ENCODE measurements around the gene AMMECR1.

DNA sequence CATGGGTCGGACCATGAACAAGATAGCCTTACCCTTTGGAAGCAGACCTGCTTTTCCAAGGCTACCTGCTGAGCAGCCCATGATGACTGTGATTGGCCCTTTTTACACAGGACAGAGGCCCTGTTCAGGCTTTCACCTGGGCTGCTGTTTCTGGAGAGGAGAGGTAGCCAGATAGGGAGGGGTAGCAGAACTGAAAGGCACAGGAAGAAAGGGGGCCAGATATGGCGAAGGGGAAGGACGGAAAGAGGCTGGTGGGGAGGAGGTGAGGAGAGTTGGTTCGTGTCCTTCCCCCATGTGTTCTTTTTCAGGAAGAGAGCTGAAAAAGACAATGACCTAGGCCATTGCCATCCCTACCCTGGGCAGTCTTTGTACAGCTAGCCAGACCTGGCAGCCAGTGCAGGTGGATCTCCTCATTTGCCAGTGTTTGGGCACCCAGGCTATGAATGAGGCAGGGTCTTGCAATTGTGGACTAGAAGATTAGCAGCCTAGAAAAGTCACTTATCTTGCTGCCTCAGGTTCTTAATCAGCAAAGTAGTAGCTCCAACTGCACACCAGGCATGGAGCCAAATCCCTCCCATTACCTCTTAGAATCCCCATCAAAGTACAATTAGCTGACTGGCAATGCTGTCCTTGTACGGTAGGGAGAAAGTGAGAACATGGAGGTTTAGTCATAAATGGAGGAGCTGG is 139.6 kb downstream of the AMMECR1 start:
- TF ChIP-seq EZH2 (IDR thresholded peaks at IDR 0.05; ENCODE audit: low read depth, low read length, severe bottlenecking) (no peak), CEBPB (IDR thresholded peaks at IDR 0.05; ENCODE audit: low read depth, low read length) (no peak), RAD21 (IDR thresholded peaks at IDR 0.05 in 1 of 2, conservative IDR thresholded peaks at IDR 0.05 in 1 of 2; ENCODE audit: low read depth in 2 of 2, low read length in 2 of 2) (no peak), ZNF274 (IDR thresholded peaks at IDR 0.05; ENCODE audit: borderline replicate concordance, extremely low read depth, low read length) (no peak), HDAC2 (IDR thresholded peaks at IDR 0.05; ENCODE audit: borderline replicate concordance in 1 of 2, low read depth in 2 of 2, low read length in 2 of 2) (no peak), POLR2A (IDR thresholded peaks at IDR 0.05; ENCODE audit: control extremely low read depth in 1 of 2, low read depth in 2 of 2, low read length in 2 of 2) (no peak)
